Islet of Langerhans (tissue), 1 donor: Measurements from ENCODE around the gene LRRC57.

ENCODE experiments used
- FAIRE-seq: peaks from one replicate; lab custom pipeline; 2011; peaks lifted over from hg19 to GRCh38; lab: Jason Lieb, UNC

The LRRC57 gene

GRCh38 chr15:42549741-42550392 is 1.3 kb upstream of the LRRC57 start:
- FAIRE-seq = no peak

- no peak for FAIRE-seq
These were observed 469 bp upstream of the LRRC57 start for GRCh38 chr15:42549032-42549491.

- no peak for FAIRE-seq
These were observed 710 bp downstream of the LRRC57 start for GRCh38 chr15:42547918-42548248.

DNA sequence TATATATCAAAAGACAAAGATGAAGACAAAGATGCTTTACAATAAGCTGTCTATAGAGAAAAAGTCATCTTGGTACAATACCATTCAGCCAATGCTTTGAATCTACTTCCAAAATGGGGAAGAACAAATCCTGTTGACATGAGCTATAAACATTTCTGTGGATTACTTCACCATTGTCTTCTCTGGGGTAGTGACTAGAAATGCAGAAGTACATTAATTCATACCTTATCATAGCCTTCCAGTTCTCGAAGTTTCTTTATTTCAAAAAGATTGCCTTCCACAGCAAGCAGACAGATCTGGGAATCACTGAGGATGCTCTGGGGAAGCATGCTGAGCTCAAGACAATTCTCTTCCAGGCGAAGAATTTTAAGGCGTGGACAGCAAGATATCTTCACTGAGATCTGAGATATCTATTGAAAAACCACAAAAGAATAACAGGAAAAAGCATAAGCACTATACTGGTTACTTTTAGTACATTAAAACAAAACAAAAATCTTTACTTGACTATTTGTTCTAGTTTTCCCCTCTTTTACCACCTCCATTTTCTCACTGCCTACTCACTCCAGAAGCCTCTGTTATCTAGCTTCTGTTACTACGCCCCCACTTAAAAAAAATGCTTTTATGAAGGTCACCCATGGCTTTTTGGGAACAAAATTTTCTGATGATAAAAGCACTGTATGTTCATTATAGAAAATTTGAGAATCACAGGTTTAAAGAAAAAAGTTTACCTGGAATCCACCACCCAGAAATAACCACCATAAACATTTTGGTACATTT is 3.6 kb downstream of the LRRC57 start:
- no peak for FAIRE-seq

GRCh38 chr15:42533246-42533645 is 15.3 kb downstream of the LRRC57 start:
- FAIRE-seq = no peak

DNA sequence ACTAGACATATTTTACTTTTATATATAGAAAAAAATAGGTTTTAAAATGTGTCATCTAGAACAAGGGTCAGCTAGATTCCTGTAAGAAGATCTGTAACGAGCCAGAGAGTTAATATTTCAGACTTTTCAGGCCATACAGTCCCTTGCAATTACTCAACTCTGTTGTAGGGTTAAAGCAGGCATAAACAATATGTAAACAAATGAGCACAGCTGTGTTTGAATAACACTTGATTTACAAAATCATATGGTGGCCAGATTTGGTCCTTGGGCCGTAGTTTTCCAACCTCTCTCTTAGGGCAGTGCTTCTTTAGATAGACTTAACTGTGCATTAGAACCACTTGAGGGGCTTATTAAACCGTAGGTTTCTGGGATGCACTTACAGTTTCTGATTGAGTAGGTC is 19.6 kb downstream of the LRRC57 start:
- FAIRE-seq = no peak

- FAIRE-seq = no peak
These were observed 25.3 kb downstream of the LRRC57 start for GRCh38 chr15:42523331-42523730.

GRCh38 chr15:42511007-42511391 is 37.6 kb downstream of the LRRC57 start:
- no peak for FAIRE-seq

DNA sequence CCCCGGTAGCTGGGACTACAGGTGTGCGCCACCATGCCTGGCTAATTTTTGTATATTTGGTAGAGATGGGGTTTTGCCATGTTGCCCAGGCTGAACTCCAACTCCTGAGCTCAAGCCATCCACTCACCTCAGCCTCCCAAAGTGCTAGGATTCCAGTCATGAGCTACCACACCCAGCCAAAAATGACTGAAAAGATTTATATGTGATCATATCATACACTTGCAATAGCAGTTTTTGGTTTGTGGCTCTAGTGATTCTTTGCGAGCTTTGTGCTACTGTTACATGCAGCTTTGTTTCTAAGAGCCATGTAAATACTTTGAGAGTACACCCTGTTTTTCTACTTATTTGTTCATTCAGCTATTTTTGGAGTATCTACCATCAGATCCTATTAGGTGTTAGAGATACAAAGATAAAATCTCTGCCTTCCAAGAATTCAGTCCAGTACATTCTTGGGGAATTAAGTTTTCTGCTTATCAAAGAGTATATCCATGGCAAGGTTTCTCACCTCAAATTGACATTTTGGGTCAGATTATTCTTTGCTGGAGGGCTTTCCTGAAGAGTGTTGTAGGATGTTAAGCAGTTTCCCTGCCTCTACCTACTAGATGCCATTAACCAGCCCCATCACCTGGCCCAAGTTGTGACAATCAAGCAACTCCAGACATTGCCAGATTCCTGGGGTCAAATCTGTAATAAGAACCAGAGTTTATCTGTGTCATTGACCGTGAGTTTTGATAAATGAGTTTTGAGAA is 38.2 kb downstream of the LRRC57 start:
- FAIRE-seq = no peak

DNA sequence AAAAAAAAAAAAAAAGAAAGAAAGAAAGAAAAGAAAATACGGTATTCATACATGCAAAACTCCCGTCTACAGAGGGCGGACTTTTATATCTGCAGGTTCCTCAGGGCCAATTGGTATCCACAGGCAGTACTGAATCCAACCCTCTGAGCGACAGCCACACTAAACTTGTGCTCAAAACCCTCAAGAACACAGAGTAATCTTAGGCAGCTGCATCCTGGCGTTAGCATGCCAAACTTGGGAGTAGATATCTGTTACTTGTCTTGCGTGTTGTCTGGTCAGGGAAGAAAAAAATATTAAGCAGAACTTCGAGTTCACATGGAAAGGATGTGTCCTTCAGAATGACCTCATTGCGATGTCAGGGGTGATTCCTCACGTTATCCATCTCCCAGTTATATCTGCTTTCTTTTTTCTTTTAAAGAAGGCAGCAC is 40.3 kb downstream of the LRRC57 start:
- no peak for FAIRE-seq

DNA sequence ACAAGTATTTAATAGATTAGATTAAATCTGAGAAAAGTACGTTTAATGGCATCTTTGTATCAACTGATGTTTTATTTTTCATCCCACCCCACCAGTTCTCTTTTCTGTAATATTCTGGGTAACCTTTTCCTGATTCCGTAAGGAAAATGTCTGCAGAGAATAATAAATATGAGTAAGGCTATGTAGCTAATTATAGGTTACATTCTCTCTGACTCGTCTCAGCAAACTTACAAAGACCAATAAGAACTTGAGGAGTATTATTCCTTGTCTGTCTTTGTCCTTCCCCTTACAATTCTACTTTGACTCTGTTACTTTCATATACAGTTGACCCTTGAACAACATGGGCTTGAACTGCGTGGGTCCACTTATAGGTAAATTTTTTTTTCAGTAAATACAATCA is 41.1 kb downstream of the LRRC57 start:
- FAIRE-seq = no peak

DNA sequence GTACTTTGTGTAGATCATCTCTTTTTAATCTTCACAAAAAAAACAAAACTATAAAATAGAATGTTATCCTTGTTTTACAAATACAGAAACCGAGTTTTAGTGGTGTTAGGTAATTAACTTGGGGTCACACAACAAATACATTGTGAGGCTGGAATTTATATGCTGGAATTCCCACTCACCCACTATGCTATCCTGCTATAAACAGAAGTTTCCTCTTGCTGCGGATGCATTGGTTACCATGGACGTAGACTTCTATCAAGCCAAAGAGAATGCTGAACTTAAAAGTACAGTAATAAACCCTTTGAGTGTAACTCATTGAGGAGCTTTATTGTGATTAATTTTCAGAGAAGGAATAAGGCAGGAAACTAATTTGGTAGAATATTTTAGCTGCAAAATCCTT is 44.0 kb downstream of the LRRC57 start:
- no peak for FAIRE-seq

DNA sequence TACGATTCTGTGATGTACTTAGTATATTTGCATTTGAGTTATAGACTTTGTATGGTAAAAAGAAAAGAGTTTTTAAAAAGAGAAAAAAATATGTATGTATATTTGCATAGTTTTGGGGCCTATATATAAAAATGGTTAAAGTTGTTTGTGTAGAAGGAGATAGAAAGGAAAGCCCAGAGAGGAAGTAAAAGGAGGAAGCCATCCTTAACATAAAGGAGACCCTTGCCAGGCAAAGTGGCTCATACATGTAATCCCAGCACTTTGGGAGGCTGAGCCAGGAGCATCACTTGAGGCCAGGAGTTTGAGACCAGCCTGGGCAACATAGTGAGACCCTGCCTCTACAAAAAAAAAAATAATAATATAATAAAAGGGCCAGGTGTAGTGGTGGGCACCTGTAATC is 44.8 kb downstream of the LRRC57 start:
- no peak for FAIRE-seq

GRCh38 chr15:42502477-42502876 is 46.1 kb downstream of the LRRC57 start:
- no peak for FAIRE-seq

DNA sequence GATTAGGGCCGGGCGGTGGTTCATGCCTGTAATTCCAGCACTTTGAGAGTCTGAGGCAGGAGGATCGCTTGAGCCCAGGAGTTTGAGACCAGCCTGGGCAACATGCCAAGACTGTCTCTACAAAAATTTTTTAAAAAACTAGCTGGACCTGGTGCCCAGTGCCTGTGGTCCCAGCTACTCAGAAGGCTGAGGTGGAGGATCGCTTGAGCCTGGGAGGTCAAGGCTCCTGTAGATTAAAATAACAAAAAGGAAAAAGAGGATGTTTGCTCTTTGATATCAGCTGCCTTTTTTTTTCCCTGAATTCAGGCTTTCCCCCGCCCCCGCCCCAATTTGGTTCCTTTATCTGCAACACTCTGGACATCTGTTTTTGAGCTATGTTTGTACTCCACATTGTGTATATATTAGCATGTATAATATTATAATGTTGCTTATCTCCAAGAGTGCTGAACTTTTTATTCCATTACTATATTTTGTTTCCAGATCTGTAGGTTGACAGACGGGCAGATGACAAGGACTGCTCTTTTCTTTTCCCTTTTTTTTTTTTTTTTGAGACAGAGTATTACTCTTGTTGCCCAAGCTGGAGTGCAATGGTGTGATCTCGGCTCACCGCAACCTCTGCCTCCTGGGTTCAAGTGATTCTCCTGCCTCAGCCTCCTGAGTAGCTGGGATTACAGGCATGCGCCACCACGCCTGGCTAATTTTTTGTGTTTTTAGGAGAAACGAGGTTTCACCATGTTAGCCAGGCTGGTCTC is 48.6 kb downstream of the LRRC57 start:
- FAIRE-seq = no peak

DNA sequence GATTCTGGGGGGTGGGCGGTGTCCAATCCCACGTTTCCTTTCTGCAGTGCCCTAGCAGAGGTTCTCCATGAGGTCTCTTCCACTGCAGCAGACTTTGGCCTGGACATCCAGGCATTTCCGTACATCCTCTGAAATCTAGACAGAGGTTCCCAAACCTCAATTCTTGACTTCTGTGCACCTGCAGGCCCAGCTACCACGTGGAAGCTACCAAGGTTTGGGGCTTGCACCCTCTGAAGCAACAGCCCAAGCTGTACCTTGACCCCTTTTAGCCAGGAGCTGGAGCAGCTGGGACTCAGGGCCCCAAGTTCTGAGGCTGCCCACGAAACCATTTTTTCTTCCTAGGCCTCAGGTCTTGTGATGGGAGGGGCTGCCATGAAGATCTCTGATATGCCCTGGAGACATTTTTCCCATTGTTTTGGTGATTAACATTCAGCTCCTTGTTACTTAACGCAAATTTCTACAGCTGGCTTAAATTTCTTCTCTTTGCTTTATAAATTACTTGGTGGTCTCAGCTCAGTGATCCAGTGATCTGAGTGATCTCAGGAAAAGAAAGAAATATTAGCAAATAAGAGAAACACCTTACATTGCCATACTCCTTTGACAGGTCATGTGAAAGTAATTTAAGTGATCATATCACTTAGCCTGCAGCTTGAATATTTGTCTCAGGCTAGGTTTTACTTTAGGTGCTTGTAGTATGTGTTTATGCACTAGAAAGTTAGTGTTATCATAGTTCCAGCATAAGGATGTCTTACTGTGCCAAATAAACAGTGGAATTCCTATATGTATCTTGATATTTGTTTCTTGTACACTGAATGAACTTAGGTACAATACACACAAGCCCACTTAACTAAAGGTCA is 50.2 kb downstream of the LRRC57 start:
- no peak for FAIRE-seq

DNA sequence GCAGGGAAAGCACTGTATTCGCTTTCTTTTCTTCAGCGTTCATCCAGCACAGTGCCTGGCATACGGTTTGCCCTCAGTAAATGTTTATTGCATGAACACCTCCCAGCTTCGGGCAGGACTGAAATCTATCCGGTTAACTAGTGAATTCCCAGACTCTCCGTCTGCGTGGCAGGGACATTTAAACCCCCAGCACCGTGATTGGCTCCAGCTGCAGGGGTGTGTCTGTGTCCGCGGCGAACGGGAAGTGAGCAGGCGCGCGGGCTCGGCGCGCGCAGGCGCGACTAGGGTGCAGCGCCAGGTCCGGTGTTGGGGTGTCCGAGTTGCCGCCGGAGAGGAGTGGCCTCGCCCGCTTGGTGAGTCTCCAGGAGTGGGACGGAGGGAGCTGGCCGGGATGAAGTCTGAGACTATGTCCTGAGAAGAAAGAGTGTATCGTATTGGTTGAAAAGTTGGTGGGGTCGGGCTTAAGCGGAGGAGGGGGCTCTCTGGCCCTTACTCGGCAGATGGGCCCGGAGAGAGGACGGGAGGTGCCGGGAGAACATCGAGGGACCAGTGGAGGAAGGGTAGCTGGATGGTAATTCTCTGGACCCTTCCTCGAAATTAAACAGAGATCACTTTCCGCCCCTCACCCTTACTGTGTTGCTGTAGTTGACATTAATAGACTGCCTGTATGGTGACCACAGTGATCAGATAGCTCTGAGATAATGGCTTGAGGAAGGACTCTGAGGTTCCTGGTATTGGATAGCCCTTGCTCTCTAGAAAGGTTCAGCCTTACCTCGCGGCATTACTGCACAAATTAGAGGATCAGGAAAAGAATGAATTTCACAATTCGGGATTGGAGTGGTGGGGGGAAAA is 53.0 kb downstream of the LRRC57 start, which contains the start of gene SNAP23:
Gene SNAP23 (plus strand): TSS at position 274 of the 852 bp plus-strand sequence. CDS start 16,213 bp downstream, outside the sequence.
- FAIRE-seq = no peak

GRCh38 chr15:42494998-42495360 is 53.6 kb downstream of the LRRC57 start:
- peak; percentile 51 for FAIRE-seq

DNA sequence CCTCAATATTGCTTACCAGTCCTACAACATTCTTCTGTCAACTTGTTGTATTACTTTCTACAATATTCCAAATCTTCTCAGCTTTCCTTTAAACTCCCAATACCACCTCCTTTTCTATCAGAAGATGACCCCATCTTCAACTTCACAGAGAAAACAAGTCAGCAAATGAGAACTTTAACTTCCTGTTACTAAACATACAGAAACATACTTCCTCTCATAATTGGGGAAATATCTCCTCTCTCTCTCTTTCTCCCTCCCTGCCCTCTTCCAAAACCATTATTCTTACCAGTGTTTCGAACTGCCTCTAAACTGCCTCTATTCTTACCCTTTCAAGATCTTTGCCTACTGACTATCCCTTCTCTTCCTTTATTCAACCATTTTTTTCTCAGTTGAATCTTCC is 54.9 kb downstream of the LRRC57 start:
- FAIRE-seq = no peak

- FAIRE-seq = peak; percentile 36
These were observed 56.9 kb downstream of the LRRC57 start for GRCh38 chr15:42491539-42492225.
